ENCODE measurements around the gene DDX51. TPM values are rescaled to one million over a fixed set of nuclear protein-coding genes. Genes with fewer than 3 reads are reported as not detected.

Gene DDX51
- total and polyA plus RNA-seq, 5 donors from 2014 or later: 4.8 to 41.2 (median 6.8) TPM

DNA sequence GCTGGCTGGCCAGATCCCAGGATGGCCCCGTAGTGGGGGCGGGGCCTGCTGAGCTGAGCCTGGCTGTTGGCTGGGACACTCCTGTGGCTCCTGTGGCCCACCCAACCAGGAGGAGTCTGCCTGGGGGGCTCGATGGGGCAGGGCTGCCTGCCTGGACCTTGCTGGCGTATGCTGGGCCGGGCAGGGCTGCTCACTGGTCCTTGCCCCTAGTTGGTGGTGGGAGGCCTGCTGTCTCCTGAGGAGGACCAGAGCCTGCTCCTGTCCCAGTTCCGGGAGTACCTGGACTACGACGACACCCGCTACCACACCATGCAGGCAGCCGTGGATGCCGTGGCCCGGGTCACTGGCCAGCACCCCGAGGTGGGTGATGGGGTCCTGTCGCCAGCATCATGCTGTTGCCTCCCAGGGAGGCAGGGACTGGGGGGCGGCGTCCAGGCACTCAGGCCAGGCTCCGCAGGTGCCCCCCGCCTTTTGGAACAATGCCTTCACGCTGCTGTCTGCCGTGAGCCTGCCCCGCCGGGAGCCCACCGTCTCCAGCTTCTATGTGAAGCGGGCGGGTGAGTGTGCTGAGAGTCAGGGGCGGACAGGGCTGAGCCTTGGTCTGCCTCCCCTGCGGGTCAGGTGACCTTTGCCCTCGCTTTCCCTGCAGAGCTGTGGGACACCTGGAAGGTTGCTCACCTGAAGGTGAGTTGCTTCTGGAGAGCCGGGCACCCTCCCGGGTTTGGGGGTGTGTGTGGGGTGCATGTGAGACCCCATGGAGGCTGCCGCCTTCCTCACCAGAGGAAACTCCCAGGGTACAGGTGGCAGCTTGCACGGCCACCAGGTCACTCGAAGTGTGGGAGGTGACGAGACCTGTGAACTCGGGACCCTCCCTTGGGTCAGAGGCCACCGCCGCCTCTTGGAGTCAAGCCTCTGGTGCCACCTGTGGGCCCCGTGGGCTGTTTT is 3.6 kb upstream of the DDX51 start:
- Histone ChIP-seq H3K4me3 (ENCODE audit: low read depth, low read length) (no peak overlapping the region), H3K27ac (ENCODE audit: insufficient read depth, low read length, poor library complexity, severe bottlenecking) (no peak overlapping the region), H3K4me1 (ENCODE audit: control insufficient read depth, insufficient read depth, low read length, poor library complexity, severe bottlenecking) (peaks cover 27% of the 10 kb centered on the region), H3K27me3 (ENCODE audit: control insufficient read depth, insufficient read depth, low read length) (no peaks in the 10 kb centered on the region), H3K9me3 (ENCODE audit: control insufficient read depth in 2 of 2, low read length in 2 of 2) (no peaks in the 10 kb centered on the region), H3K36me3 (ENCODE audit: control insufficient read depth, insufficient read depth, low read length) (peaks cover 7% of the 10 kb centered on the region)
- Mint-ChIP-seq H3K27me3 (peaks cover 5% of the 10 kb centered on the region), H3K4me3 (no peak overlapping the region), H3K36me3 (no peaks in the 10 kb centered on the region), H3K4me1 (peaks cover 0 to 34% (median 12%) of the 10 kb centered on the region in 4 donors), H3K9me3 (no peaks in the 10 kb centered on the region), H3K27ac (no peak overlapping the region)
- ATAC-seq (ENCODE audit: low read depth in 2 of 2): no peak
- no peak for DNase-seq

DNA sequence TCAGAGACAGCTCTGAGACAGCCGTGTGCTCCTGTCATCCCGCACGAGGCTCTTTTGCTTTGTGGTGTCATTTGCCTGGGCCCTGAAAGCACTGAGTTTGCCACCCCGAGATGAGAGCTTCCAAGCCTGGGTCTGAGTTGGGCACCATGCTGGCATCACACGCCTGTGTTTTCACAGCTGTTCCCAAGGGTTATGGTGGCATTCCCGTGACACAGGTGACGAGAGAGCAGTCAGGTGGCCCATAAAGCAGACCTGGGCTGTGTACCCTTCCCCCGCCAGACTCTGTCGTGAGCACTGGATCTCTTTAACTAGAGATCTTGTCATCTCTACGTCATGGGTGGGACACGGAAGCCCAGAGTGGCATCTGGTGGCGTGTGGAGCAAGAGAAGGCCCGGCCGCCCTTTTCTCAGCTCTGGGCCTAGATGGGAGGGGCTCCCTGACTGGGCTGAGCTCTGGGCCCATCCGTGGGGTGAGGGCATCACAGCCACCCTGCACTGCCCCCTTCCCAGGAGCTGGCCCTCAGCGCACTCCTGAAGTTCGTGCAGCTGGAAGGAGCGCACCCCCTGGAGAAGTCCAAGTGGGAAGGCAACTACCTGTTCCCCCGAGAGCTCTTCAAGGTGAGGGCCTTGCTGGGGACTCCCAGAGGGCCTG is 2.8 kb upstream of the DDX51 start:
- Mint-ChIP-seq H3K4me1 (peaks cover 0 to 35% (median 12%) of the 10 kb centered on the region in 4 donors), H3K27ac (peak overlapping the region in 2 of 3 donors; percentile 39 to 91), H3K36me3 (no peaks in the 10 kb centered on the region), H3K27me3 (peaks cover 5% of the 10 kb centered on the region), H3K9me3 (no peaks in the 10 kb centered on the region), H3K4me3 (peak overlapping the region in 3 of 4 donors; percentile 47 to 98 (median 92))
- H3K36me3 ChIP-seq (ENCODE audit: control insufficient read depth, insufficient read depth, low read length): peaks cover 3% of the 10 kb centered on the region
- H3K27me3 ChIP-seq (ENCODE audit: control insufficient read depth, insufficient read depth, low read length): no peaks in the 10 kb centered on the region
- ATAC-seq (ENCODE audit: low read depth in 2 of 2) (no peak), DNase-seq (no peak)
- no peak overlapping the region for H3K27ac ChIP-seq (ENCODE audit: insufficient read depth, low read length, poor library complexity, severe bottlenecking)
- H3K9me3 ChIP-seq (ENCODE audit: control insufficient read depth in 2 of 2, low read length in 2 of 2): no peaks in the 10 kb centered on the region
- H3K4me1 ChIP-seq (ENCODE audit: control insufficient read depth, insufficient read depth, low read length, poor library complexity, severe bottlenecking): peaks cover 31% of the 10 kb centered on the region
- no peak overlapping the region for H3K4me3 ChIP-seq (ENCODE audit: low read depth, low read length)

DNA sequence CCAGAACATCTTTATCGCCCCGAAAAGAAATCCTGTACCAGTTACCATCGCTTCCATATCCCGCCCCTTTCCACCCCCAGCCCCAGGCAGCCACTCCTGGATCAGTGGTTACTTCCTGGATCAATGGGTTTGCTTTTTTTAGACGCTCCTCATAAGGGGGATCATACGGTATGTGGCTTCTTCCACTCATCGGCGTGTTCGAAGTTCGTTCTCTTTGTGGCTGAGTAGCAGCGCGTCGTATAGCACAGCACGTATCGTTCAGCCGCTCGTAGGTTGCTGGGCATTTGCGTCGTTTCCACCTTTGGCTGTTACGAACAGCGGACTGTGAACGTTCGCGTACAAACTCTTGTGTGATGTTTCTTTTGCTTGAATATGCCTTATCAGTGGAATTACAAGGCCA is 2.0 kb upstream of the DDX51 start:
- H3K4me1 Mint-ChIP-seq: peaks cover 0 to 35% (median 12%) of the 10 kb centered on the region in 4 donors
- H3K9me3 ChIP-seq (ENCODE audit: control insufficient read depth in 2 of 2, low read length in 2 of 2): no peaks in the 10 kb centered on the region
- DNase-seq (no peak), ATAC-seq (ENCODE audit: low read depth in 2 of 2) (no peak)
- H3K27ac Mint-ChIP-seq: peak overlapping the region in 2 of 3 donors; percentile 91 to 93
- H3K27me3 ChIP-seq (ENCODE audit: control insufficient read depth, insufficient read depth, low read length): no peaks in the 10 kb centered on the region
- peaks cover 9% of the 10 kb centered on the region for H3K36me3 ChIP-seq (ENCODE audit: control insufficient read depth, insufficient read depth, low read length)
- no peaks in the 10 kb centered on the region for H3K36me3 Mint-ChIP-seq
- H3K27ac ChIP-seq (ENCODE audit: insufficient read depth, low read length, poor library complexity, severe bottlenecking): no peak overlapping the region
- H3K4me3 Mint-ChIP-seq: peak overlapping the region; percentile 70 to 98 (median 94)
- H3K4me1 ChIP-seq (ENCODE audit: control insufficient read depth, insufficient read depth, low read length, poor library complexity, severe bottlenecking): peaks cover 31% of the 10 kb centered on the region
- H3K4me3 ChIP-seq (ENCODE audit: low read depth, low read length): no peak overlapping the region
- H3K9me3 Mint-ChIP-seq: no peaks in the 10 kb centered on the region
- peaks cover 5% of the 10 kb centered on the region for H3K27me3 Mint-ChIP-seq

DNA sequence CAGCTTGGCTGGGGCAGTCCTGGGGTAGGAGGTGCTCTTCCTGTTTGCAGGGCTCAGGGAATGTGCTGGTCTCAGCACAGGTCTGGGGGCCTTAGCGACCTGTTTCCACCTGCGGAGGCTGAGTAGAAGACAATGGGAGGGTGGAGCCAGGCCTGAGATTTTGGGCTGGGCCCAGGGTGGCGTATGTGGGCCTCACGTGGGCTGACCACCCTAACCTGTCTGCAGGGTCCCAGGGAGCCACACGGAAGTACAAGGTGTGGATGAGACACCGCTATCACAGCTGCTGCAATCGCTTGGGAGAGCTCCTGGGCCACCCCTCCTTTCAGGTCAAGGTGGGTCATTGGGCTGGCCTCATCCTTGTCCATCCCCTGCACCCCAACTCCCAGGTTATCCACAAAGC is 1.2 kb upstream of the DDX51 start:
- Histone ChIP-seq H3K4me3 (ENCODE audit: low read depth, low read length) (peak overlapping the region; percentile 61), H3K36me3 (ENCODE audit: control insufficient read depth, insufficient read depth, low read length) (peaks cover 16% of the 10 kb centered on the region), H3K9me3 (ENCODE audit: control insufficient read depth in 2 of 2, low read length in 2 of 2) (no peaks in the 10 kb centered on the region), H3K4me1 (ENCODE audit: control insufficient read depth, insufficient read depth, low read length, poor library complexity, severe bottlenecking) (peaks cover 31% of the 10 kb centered on the region), H3K27me3 (ENCODE audit: control insufficient read depth, insufficient read depth, low read length) (no peaks in the 10 kb centered on the region), H3K27ac (ENCODE audit: insufficient read depth, low read length, poor library complexity, severe bottlenecking) (peak overlapping the region; percentile 86)
- no peaks in the 10 kb centered on the region for H3K9me3 Mint-ChIP-seq
- H3K36me3 Mint-ChIP-seq: no peaks in the 10 kb centered on the region
- H3K27me3 Mint-ChIP-seq: peaks cover 5% of the 10 kb centered on the region
- peak overlapping the region; percentile 60 to 93 (median 91) for H3K27ac Mint-ChIP-seq
- no peak for ATAC-seq (ENCODE audit: low read depth in 2 of 2)
- H3K4me3 Mint-ChIP-seq: peak overlapping the region; percentile 86 to 98 (median 94)
- peaks cover 0 to 35% (median 12%) of the 10 kb centered on the region in 4 donors for H3K4me1 Mint-ChIP-seq
- no peak for DNase-seq

DNA sequence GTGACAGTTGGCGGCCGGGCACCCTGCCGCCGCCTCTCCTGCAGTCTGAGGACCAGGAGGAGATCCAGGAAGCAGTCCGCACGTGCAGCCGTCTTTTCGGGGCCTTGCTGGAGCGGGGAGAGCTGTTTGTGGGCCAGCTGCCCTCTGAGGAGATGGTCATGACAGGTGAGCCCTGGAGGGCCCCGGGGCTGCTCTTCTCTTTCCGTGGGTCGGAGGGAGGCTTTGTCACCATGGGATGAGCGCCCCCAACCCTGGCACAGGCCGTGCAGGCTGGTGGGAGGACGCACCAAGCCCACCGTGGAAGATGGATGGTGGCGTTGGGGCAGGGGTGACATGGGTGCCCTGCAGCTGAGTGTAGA is 670 bp upstream of the DDX51 start:
- H3K4me1 Mint-ChIP-seq: peaks cover 0 to 35% (median 12%) of the 10 kb centered on the region in 4 donors
- Histone ChIP-seq H3K36me3 (ENCODE audit: control insufficient read depth, insufficient read depth, low read length) (peaks cover 22% of the 10 kb centered on the region), H3K4me1 (ENCODE audit: control insufficient read depth, insufficient read depth, low read length, poor library complexity, severe bottlenecking) (peaks cover 31% of the 10 kb centered on the region), H3K27me3 (ENCODE audit: control insufficient read depth, insufficient read depth, low read length) (no peaks in the 10 kb centered on the region), H3K9me3 (ENCODE audit: control insufficient read depth in 2 of 2, low read length in 2 of 2) (no peaks in the 10 kb centered on the region), H3K4me3 (ENCODE audit: low read depth, low read length) (peak overlapping the region; percentile 61), H3K27ac (ENCODE audit: insufficient read depth, low read length, poor library complexity, severe bottlenecking) (peak overlapping the region; percentile 86)
- H3K27me3 Mint-ChIP-seq: peaks cover 5% of the 10 kb centered on the region
- DNase-seq: peak in 1 of 3 donors; percentile 24
- no peak for ATAC-seq (ENCODE audit: low read depth in 2 of 2)
- no peaks in the 10 kb centered on the region for H3K9me3 Mint-ChIP-seq
- peak overlapping the region; percentile 5 to 93 (median 91) for H3K27ac Mint-ChIP-seq
- H3K36me3 Mint-ChIP-seq: peaks cover 1% of the 10 kb centered on the region
- peak overlapping the region; percentile 86 to 98 (median 94) for H3K4me3 Mint-ChIP-seq

DNA sequence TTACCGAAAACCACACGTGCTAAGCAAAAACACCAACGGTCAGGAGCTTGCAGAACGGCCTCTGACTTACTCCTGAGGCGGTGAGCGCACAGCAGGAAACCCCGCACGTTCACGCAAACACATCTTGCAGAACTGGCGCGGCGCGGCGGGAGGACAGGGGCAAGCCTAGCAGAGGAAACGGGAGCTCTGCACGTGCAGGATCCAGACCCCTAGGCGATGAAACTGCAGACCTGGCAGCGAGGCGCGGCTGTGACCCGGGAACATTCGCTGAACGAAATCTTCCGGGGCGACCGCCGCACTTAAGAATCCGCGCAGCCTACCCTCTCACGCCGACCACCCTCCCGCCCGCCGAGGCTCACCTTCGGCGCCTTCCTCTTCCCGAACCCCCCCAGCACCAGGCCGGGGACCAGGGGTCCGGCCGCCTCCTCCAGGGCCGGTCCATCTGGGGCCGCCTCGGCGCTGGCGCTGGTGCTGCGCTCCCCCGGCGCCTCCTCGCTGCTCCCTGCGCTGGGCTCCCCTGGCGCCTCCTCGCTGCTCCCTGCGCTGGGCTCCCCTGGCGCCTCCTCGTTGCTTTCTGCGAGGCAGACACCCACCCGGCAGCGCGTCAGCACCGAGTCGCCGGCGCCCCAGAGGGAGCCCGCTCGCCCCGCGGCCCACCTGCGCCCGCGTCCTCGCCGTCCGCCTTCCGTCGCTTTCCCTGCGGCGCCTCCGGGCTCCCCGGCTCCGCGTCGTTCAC is 615 bp downstream of the DDX51 start:
- H3K4me1 ChIP-seq (ENCODE audit: control insufficient read depth, insufficient read depth, low read length, poor library complexity, severe bottlenecking): peaks cover 31% of the 10 kb centered on the region
- Mint-ChIP-seq H3K27ac (peak overlapping the region; percentile 52 to 87 (median 75)), H3K4me3 (peak overlapping the region; percentile 84 to 90 (median 87)), H3K36me3 (peaks cover 7% of the 10 kb centered on the region), H3K27me3 (peaks cover 5% of the 10 kb centered on the region), H3K4me1 (peaks cover 0 to 35% (median 12%) of the 10 kb centered on the region in 4 donors), H3K9me3 (no peaks in the 10 kb centered on the region)
- ATAC-seq (ENCODE audit: low read depth in 2 of 2) (peak; percentile 20 to 30), DNase-seq (peak in 1 of 3 donors; percentile 33)
- peaks cover 33% of the 10 kb centered on the region for H3K36me3 ChIP-seq (ENCODE audit: control insufficient read depth, insufficient read depth, low read length)
- peak overlapping the region; percentile 65 for H3K4me3 ChIP-seq (ENCODE audit: low read depth, low read length)
- no peaks in the 10 kb centered on the region for H3K9me3 ChIP-seq (ENCODE audit: control insufficient read depth in 2 of 2, low read length in 2 of 2)
- no peaks in the 10 kb centered on the region for H3K27me3 ChIP-seq (ENCODE audit: control insufficient read depth, insufficient read depth, low read length)
- H3K27ac ChIP-seq (ENCODE audit: insufficient read depth, low read length, poor library complexity, severe bottlenecking): peak overlapping the region; percentile 57

DNA sequence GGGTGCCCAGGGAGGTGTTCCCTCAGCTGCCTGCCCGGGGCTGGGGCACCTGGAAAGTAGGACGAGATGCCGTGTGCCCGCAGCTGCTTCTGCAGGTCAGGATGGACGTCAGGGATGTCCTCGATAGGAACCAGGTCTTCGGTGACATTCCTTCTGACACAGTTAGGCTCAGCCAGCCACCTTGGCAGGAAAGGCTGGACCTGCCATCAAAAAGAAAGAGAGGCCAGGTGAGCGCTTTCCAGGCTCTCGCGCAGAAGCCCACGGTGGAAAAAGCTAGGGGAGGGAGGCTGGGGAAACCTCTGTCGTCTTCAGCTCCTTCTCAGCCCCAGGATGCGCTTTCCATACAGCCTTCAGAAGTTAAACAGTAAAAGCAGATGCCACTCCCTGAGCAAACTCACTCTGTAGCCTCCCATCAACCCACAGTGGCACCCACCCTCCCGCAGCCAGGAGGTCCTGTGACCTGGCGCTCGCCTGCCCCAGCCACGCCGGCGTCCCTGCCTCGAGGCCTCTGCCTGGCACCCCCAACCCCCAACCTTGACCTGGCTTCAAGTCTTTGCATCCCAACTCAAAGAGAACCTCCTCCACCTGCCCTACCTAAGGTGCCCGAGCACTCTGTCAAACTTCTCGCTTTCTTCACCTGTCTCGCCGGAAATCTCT is 1.3 kb downstream of the DDX51 start:
- Histone ChIP-seq H3K27ac (ENCODE audit: insufficient read depth, low read length, poor library complexity, severe bottlenecking) (no peak overlapping the region), H3K4me3 (ENCODE audit: low read depth, low read length) (peak overlapping the region; percentile 65), H3K36me3 (ENCODE audit: control insufficient read depth, insufficient read depth, low read length) (peaks cover 35% of the 10 kb centered on the region), H3K27me3 (ENCODE audit: control insufficient read depth, insufficient read depth, low read length) (no peaks in the 10 kb centered on the region), H3K9me3 (ENCODE audit: control insufficient read depth in 2 of 2, low read length in 2 of 2) (no peaks in the 10 kb centered on the region), H3K4me1 (ENCODE audit: control insufficient read depth, insufficient read depth, low read length, poor library complexity, severe bottlenecking) (peaks cover 31% of the 10 kb centered on the region)
- Mint-ChIP-seq H3K27ac (peak overlapping the region; percentile 52 to 87 (median 75)), H3K4me3 (peak overlapping the region; percentile 84 to 90 (median 87)), H3K27me3 (peaks cover 5% of the 10 kb centered on the region), H3K9me3 (no peaks in the 10 kb centered on the region), H3K4me1 (peaks cover 0 to 35% (median 12%) of the 10 kb centered on the region in 4 donors), H3K36me3 (peaks cover 10% of the 10 kb centered on the region)
- ATAC-seq (ENCODE audit: low read depth in 2 of 2): no peak
- DNase-seq: no peak
